Caco-2 (cell line): ENCODE data around the gene RAB11FIP2. TPM values are rescaled to one million over a fixed set of nuclear protein-coding genes. Genes with fewer than 3 reads are reported as not detected.

Experiments used
- BruUV-seq: library from RNA; stranded (reverse); fragments of 400-500 nt; replicated peaks from 2 replicates; lab custom pipeline; 2021; lab: Mats Ljungman, UMichigan
- CTCF ChIA-PET: fragments of 300-600 bp; sonication (Branson Sonifier 250); formaldehyde crosslinking; loops from one replicate; lab custom pipeline; 2022; ENCODE audit warnings: antibody characterized with exemption; lab: Charles Lee
- POLR2A ChIA-PET: fragments of 300-600 bp; sonication (Branson Sonifier 250); formaldehyde crosslinking; loops from one replicate; lab custom pipeline; 2022; ENCODE audit warnings: antibody characterized with exemption; lab: Charles Lee
- DNase-seq, 2 experiments: peaks; one replicate each; pipeline versions ENCODE4 v3.0.0 to v3.0.0-alpha.2; 2020 to 2022
- H3K27me3 ChIP-seq: replicated peaks from 2 replicates; pipeline ENCODE4 v1.6.0; 2011; ENCODE audit warnings: low read length; ENCODE audit not compliant: control insufficient read depth, insufficient read depth
- H3K36me3 ChIP-seq: 2 replicates; pipeline ENCODE4 v1.5.1; 2011; ENCODE audit warnings: low read length; ENCODE audit not compliant: control insufficient read depth, insufficient read depth
- H3K4me1 ChIP-seq: fragments of 250-450 bp; sonication (Bioruptor Pico); 2 replicates; pipeline ENCODE4 v1.5.1; 2020; ENCODE audit warnings: mild to moderate bottlenecking
- H3K4me3 ChIP-seq: 2 replicates; pipeline ENCODE4 v1.5.1; 2011; ENCODE audit warnings: low read depth, mild to moderate bottlenecking, control low read depth, low read length
- H3K9me3 ChIP-seq: fragments of 250-450 bp; sonication (Bioruptor Pico); 2 replicates; pipeline ENCODE4 v1.5.1; 2020; ENCODE audit warnings: mild to moderate bottlenecking, moderate library complexity
- H3K27ac Mint-ChIP-seq: one replicate; pipeline ENCODE4 v1.8.0; 2022; ENCODE audit warnings: mixed read lengths; ENCODE audit not compliant: unreplicated experiment
- H3K27me3 Mint-ChIP-seq: one replicate; pipeline ENCODE4 v1.8.0; 2022; ENCODE audit warnings: mixed read lengths; ENCODE audit not compliant: insufficient read depth, unreplicated experiment
- H3K36me3 Mint-ChIP-seq: one replicate; pipeline ENCODE4 v1.8.0; 2022; ENCODE audit warnings: mild to moderate bottlenecking, mixed read lengths; ENCODE audit not compliant: insufficient read depth, unreplicated experiment
- H3K4me1 Mint-ChIP-seq: one replicate; pipeline ENCODE4 v1.8.0; 2022; ENCODE audit warnings: low read depth, mixed read lengths; ENCODE audit not compliant: unreplicated experiment
- H3K4me3 Mint-ChIP-seq: one replicate; pipeline ENCODE4 v1.8.0; 2022; ENCODE audit warnings: mild to moderate bottlenecking, moderate library complexity, mixed read lengths; ENCODE audit not compliant: unreplicated experiment
- H3K9me3 Mint-ChIP-seq: one replicate; pipeline ENCODE4 v1.8.0; 2022; ENCODE audit warnings: mixed read lengths; ENCODE audit not compliant: unreplicated experiment
- intact Hi-C: fragments of 100-400 bp; cut with micrococcal nuclease; formaldehyde crosslinking; loops from one replicate; pipeline ENCODE4 v1.10.0; 2022; ENCODE audit not compliant: unreplicated experiment
- total RNA-seq: library from RNA; stranded (reverse); gene quantifications from 2 replicates; pipeline ENCODE4 v1.2.3, GENCODE V29; 2022
- TF ChIP-seq, protein P1 (sequence below), 2 experiments: fragments of 200-600 bp in 1 of 2; IDR thresholded peaks; 1 replicate in 1 of 2; 2 replicates in 1 of 2; pipeline versions ENCODE4 v1.5.1 to v1.8.0; 2011 to 2022; ENCODE audit warnings: antibody characterized with exemption in 1 of 2, control low read depth in 1 of 2, inconsistent platforms in 1 of 2, low read depth in 1 of 2, low read length in 1 of 2, mild to moderate bottlenecking in 1 of 2, moderate library complexity in 1 of 2; ENCODE audit not compliant: insufficient read depth in 1 of 2, severe bottlenecking in 1 of 2, unreplicated experiment in 1 of 2

The RAB11FIP2 gene
- total RNA-seq, 1 experiment from 2014 or later, result 25.7 TPM

- H3K27ac Mint-ChIP-seq, result no peak overlapping the region
- no peaks in the 10 kb centered on the region for H3K9me3 Mint-ChIP-seq
Measured at GRCh38 chr10:118035354-118036005, 11.3 kb downstream of the RAB11FIP2 start.

GRCh38 chr10:118034791-118035261 lies 11.9 kb downstream of the RAB11FIP2 start:
- ChIA-PET CTCF (interaction anchor here (0.6 to 1.1 kb wide), 2 partner anchors 25 to 538 kb away, joined by 3 read pairs; no protein-coding TSS in a partner anchor), POLR2A (no interaction called here)
- H3K4me3 Mint-ChIP-seq, result no peak overlapping the region
- intact Hi-C loops, result loop anchor here (2.0 to 5.0 kb wide), 2 partner anchors 72 to 207 kb away; no protein-coding TSS in a partner anchor
- no peaks in the 10 kb centered on the region for H3K27me3 ChIP-seq
- H3K27ac Mint-ChIP-seq, result no peak overlapping the region
- H3K36me3 Mint-ChIP-seq, result peaks cover 12% of the 10 kb centered on the region
- H3K9me3 Mint-ChIP-seq, result no peaks in the 10 kb centered on the region
- H3K9me3 ChIP-seq, result peaks cover 3% of the 10 kb centered on the region; the same call in 1 of the 2 replicates
- TF ChIP-seq, protein P1, sequence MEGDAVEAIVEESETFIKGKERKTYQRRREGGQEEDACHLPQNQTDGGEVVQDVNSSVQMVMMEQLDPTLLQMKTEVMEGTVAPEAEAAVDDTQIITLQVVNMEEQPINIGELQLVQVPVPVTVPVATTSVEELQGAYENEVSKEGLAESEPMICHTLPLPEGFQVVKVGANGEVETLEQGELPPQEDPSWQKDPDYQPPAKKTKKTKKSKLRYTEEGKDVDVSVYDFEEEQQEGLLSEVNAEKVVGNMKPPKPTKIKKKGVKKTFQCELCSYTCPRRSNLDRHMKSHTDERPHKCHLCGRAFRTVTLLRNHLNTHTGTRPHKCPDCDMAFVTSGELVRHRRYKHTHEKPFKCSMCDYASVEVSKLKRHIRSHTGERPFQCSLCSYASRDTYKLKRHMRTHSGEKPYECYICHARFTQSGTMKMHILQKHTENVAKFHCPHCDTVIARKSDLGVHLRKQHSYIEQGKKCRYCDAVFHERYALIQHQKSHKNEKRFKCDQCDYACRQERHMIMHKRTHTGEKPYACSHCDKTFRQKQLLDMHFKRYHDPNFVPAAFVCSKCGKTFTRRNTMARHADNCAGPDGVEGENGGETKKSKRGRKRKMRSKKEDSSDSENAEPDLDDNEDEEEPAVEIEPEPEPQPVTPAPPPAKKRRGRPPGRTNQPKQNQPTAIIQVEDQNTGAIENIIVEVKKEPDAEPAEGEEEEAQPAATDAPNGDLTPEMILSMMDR (IDR thresholded peaks at IDR 0.05; ENCODE audit: insufficient read depth in 1 of 2, low read depth in 1 of 2, low read length in 1 of 2, severe bottlenecking in 1 of 2, unreplicated experiment in 1 of 2), result no peak
- H3K36me3 ChIP-seq, result 0 out of 2 replicates have a peak, but pooled peaks cover 1% of the 10 kb centered on the region
- H3K27me3 Mint-ChIP-seq, result no peaks in the 10 kb centered on the region
- H3K4me1 ChIP-seq, result peaks cover 7% of the 10 kb centered on the region; the same call in 1 of the 2 replicates
- H3K4me3 ChIP-seq, result no peak overlapping the region
- no peak for DNase-seq
- BruUV-seq, result no TSS peak
- peaks cover 6% of the 10 kb centered on the region for H3K4me1 Mint-ChIP-seq

More at GRCh38 chr10:118035354-118036005, 11.3 kb downstream of the RAB11FIP2 start:
- Mint-ChIP-seq H3K4me1 (peaks cover 6% of the 10 kb centered on the region), H3K27me3 (no peaks in the 10 kb centered on the region), H3K4me3 (no peak overlapping the region), H3K36me3 (peaks cover 12% of the 10 kb centered on the region)
- Histone ChIP-seq H3K4me3 (no peak overlapping the region), H3K9me3 (peaks cover 3% of the 10 kb centered on the region; the same call in 1 of the 2 replicates), H3K4me1 (peaks cover 7% of the 10 kb centered on the region; the same call in 1 of the 2 replicates), H3K36me3 (0 out of 2 replicates have a peak, but pooled peaks cover 1% of the 10 kb centered on the region), H3K27me3 (no peaks in the 10 kb centered on the region)
- POLR2A ChIA-PET, result no interaction called here
- DNase-seq, result no peak
- intact Hi-C loops, result loop anchor here (2.0 kb wide), 1 partner anchor 71 kb away; no protein-coding TSS in a partner anchor
- TF ChIP-seq, protein P1 (IDR thresholded peaks at IDR 0.05; ENCODE audit: insufficient read depth in 1 of 2, low read depth in 1 of 2, low read length in 1 of 2, severe bottlenecking in 1 of 2, unreplicated experiment in 1 of 2), result no peak
- no TSS peak for BruUV-seq
- CTCF ChIA-PET, result interaction anchor here (0.6 to 1.1 kb wide), 2 partner anchors 24 to 539 kb away, joined by 3 read pairs; no protein-coding TSS in a partner anchor

DNA sequence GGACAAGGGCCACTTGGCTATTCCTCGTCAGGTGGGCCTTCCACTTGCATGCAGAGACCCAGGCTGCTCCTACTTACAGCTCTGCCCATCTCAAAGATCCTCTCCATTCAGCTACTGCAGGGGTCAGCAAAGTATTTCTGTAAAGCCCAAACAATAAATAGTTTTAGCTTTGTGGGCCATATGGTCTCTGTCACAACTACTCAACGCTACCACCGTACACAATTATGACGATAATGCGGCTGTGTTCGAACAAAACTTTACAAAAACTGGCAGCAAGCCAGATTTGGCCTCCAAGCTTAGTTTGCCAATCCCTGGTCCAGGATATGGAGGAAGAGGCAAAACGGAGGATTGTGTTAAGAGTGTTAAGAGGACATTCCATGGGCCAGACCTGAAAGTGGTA lies 12.8 kb downstream of the RAB11FIP2 start:
- Mint-ChIP-seq H3K4me1 (peaks cover 6% of the 10 kb centered on the region), H3K27ac (no peak overlapping the region), H3K27me3 (no peaks in the 10 kb centered on the region), H3K9me3 (no peaks in the 10 kb centered on the region), H3K36me3 (peaks cover 7% of the 10 kb centered on the region), H3K4me3 (no peak overlapping the region)
- TF ChIP-seq, protein P1 (IDR thresholded peaks at IDR 0.05; ENCODE audit: insufficient read depth in 1 of 2, low read depth in 1 of 2, low read length in 1 of 2, severe bottlenecking in 1 of 2, unreplicated experiment in 1 of 2), result no peak
- intact Hi-C loops, result loop anchor here (2.0 to 5.0 kb wide), 2 partner anchors 73 to 208 kb away; no protein-coding TSS in a partner anchor
- 0 out of 2 replicates have a peak, but pooled peaks cover 1% of the 10 kb centered on the region for H3K36me3 ChIP-seq
- BruUV-seq, result no TSS peak
- CTCF ChIA-PET, result interaction anchor here (0.6 to 1.1 kb wide), 2 partner anchors 68 to 537 kb away, joined by 3 read pairs; no protein-coding TSS in a partner anchor
- H3K4me3 ChIP-seq, result no peak overlapping the region
- no peaks in the 10 kb centered on the region for H3K27me3 ChIP-seq
- no peak for DNase-seq
- H3K9me3 ChIP-seq, result peaks cover 3% of the 10 kb centered on the region; the same call in 1 of the 2 replicates
- H3K4me1 ChIP-seq, result peaks cover 7% of the 10 kb centered on the region; the same call in 1 of the 2 replicates
- POLR2A ChIA-PET, result no interaction called here
